Lung microvascular endothelial cell (primary cell): ENCODE data around the gene RAB20. TPM values are rescaled to one million over a fixed set of nuclear protein-coding genes. Genes with fewer than 3 reads are reported as not detected.
"Not testable (repeated sequence)": the region's sequence is repeated elsewhere in the genome, so short reads cannot be mapped to it uniquely, and the experiment has no call there.

Experiments used
- DNase-seq, 2 donors: peaks; one replicate each; pipeline versions ENCODE4 v3.0.0 to v3.0.0-alpha.2; 2010; ENCODE audit warnings: low read depth in 2 of 2
- total RNA-seq: library from RNA; depleted of rRNA; stranded (reverse); fragments of >200 nt; gene quantifications from 2 replicates; pipeline ENCODE4 v1.2.1, GENCODE V29; 2014

The RAB20 gene
- total RNA-seq, 1 donor from 2014 or later = 1.6 TPM

DNA sequence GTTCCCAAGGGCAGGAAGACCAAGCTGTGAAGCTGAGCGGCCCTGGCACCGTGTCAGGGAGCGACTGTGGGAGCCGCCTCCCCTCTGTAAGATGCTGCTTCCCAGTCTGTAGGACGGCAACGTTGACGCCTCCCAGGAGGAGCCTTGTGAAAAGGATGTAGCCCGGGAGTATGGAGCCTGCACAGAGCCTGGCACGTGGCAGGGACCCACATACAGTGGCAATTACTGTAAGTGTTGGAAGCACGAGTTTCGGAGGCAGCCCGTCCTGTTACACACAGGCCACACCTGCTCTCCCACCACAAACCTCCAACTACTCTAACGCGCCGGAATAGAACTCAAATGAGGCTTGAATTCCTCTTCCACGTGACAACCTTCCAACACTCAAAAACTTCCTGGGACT is 6.6 kb downstream of the RAB20 start:
- no peak for DNase-seq

DNA sequence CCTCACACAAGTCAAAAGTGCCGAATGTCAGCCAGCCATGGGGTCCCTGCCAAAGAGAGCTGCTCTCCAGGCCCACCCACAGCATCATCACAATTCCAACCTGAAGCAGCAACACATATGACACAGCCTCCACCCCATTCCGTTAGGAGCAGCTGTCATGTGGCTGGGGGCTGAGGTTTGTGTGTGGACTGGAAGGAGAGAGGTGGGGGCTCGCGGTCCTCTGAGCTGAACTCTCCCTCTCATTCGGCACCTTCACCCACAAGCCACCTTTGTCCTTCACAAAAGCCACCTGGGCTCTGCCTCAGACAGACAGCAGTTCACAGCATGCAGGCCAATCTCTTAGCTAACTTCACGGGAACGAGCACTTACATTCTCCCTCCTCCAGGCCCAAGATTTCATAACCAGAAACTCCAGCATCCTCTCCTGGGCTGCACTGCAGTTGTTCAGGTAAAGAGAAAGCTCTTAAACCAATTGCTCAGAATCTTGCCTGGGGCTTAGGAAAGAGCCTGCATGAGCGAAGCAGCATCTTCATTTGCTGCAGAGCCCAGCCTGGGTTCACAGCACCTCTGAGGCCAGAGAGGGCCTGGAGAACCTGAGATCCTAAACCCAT is 7.2 kb downstream of the RAB20 start:
- DNase-seq = no peak

GRCh38 chr13:110553417-110553816 is 8.1 kb downstream of the RAB20 start:
- DNase-seq = peak in 1 of 2 donors; percentile 16

GRCh38 chr13:110552767-110553166 is 8.8 kb downstream of the RAB20 start:
- DNase-seq = no peak

GRCh38 chr13:110551284-110551683 is 10.2 kb downstream of the RAB20 start:
- DNase-seq = no peak

DNA sequence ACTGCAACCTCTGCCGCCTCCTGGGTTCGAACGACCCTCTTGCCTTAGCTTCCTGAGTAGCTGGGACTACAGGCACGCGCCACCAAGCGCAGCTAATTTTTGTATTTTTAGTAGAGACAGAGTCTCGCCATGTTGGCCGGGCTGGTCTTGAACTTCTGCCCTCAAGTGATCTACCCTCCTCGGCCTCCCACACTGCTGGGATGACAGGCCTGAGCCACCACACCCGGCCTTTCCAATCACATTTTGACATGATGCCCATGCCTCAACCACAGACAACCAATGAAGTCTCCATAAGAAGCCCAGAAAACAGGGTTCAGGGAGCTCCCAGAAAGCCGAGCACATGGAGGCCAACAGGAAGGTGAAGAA is 11.7 kb downstream of the RAB20 start:
- no peak for DNase-seq

DNA sequence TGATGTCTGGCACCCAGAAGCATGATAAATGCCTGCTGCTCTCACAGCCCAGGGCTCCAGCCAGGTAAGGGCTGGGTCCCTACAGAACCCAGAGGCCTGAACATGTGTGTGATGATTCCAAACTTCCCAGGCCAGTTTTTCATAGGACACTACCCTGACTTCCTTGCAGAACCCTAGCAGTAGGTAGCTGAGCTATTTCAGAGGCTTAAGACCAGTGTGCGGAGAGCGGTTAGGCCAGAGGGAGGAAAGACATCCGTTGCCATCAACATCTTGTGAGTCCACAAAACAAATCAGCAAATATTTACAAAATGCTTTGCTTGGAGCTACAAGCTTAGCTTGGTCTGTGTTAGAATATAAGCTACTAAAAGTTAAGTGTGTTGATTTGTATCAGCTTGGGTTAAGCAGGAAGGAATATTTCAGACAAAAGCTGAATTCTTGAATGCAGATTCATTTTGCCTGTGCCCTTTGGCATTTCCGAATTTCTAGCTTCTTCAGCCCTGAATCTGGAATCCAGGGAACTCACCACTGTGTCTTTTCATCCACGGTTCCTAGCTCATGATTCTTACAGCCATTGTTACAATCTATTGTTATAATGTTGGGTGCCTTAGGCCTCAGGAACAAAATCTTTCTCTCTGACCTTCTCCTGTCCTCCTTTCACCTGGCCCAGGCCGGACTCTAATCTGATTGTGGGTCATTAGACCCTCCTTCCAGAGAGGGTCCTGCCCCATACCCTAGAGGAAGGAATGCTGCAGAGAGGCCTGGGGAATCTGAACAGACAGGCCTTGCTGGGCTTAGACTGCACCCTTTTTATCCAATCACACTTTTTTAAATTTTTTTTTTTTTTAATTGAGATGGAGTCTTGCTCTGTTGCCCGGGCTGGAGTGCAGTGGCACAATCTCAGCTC is 12.4 kb downstream of the RAB20 start:
- no peak for DNase-seq

GRCh38 chr13:110546926-110547325 is 14.6 kb downstream of the RAB20 start:
- DNase-seq = peak; percentile 43 to 98

- peak in 1 of 2 donors; percentile 10 for DNase-seq
Measured at GRCh38 chr13:110546378-110546777, 15.1 kb downstream of the RAB20 start.

DNA sequence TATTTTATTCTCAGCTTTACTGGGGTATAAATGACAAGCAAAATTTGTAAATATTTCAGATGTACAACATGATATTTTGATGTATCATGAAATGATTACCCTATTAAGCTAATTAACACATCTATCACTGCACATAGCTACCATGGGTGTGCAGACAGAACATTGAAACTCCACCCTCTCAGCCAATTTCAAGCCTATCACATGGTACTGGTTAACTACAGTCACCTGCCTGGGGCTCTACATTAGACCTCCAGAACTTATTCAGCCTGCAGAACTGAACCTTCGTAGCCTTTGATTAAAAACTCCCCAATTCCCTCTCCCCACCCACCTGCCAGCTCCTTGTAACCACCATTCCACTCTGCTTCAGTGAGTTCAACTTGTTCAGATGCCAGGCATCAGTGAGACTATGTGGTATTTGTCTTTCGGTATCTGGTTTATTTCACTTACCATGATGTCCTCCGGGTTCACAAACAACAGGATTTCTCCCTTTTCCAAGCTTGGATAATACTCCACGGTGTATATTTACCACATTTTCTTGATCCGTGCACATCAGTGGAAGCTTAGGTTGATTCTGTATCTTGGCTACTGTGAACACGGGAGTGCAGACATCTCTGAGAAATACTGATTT is 19.2 kb downstream of the RAB20 start:
- no peak for DNase-seq

GRCh38 chr13:110541526-110541920 is 20.0 kb downstream of the RAB20 start:
- no peak for DNase-seq

- no peak for DNase-seq
Measured at GRCh38 chr13:110540871-110541525, 20.5 kb downstream of the RAB20 start.

GRCh38 chr13:110539894-110540293 is 21.6 kb downstream of the RAB20 start:
- no peak for DNase-seq

GRCh38 chr13:110538632-110539031 is 22.9 kb downstream of the RAB20 start:
- peak in 1 of 2 donors; percentile 50 for DNase-seq

GRCh38 chr13:110536006-110536693 is 25.4 kb downstream of the RAB20 start:
- no peak for DNase-seq

DNA sequence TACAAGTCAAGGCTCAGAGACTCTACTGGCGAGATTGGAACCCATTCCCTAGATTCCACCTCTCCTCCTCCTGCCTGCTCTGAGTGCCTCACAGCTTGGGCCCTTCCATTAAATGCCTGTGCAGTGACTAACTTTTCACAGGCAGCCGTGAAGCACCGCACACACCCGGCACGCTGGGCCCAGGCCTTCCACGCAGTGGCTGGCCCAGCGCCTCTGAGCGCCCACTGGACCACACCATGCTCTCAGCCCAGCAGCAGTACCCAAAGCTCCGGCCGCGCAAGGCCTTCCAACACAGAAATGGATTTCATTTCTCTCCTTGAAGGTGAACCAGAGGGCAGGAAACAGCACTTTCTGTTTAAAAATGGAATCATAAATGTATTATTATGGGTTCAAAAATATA is 26.0 kb downstream of the RAB20 start:
- no peak for DNase-seq

GRCh38 chr13:110533771-110534670 is 27.5 kb downstream of the RAB20 start:
- no peak for DNase-seq

GRCh38 chr13:110532258-110532657 is 29.3 kb downstream of the RAB20 start:
- not testable (repeated sequence) for DNase-seq

DNA sequence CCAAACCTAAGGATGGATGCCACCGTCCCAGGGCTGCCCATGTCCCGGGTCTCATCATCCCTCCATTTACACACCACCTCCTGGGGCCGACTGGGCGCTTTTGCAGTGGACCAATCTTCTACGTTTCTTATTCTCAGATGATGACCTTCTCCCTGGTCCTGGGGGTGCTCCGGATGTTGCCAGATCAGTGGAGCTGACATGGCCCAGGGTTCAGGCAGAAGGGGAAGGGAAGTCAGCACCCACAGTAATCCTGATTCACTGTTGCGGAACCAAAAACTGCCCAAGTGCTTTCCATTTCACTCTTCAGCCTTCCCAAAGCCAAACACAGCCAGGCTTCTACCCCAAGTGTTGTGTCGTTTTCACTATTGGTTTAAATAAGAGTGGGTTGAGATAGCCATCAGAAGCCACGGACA is 29.8 kb downstream of the RAB20 start:
- DNase-seq = no peak

GRCh38 chr13:110531100-110531499 is 30.4 kb downstream of the RAB20 start:
- DNase-seq = no peak
